ENCODE results near the gene DOK6.

GRCh38 chr18:69866212-69866611 lies 465.5 kb downstream of the DOK6 start:
- TF ChIP-seq POLR2A (IDR thresholded peaks at IDR 0.05), result no peak
- TF ChIP-seq CTCF (IDR thresholded peaks at IDR 0.05), result no peak
- no peak for TF ChIP-seq EP300 (IDR thresholded peaks at IDR 0.05)
- TF ChIP-seq POLR2AphosphoS5 (IDR thresholded peaks at IDR 0.05), result no peak
